Gastrocnemius medialis (tissue), 4 donors: ENCODE measurements around the gene SLF1. TPM values are rescaled to one million over a fixed set of nuclear protein-coding genes. Genes with fewer than 3 reads are reported as not detected.

Experiments
- ATAC-seq, 2 donors: fragments of 150-250 bp; one replicate each; pipeline ENCODE4 v1.9.1; 2016
- DNase-seq, 2 donors: peaks; one replicate each; pipeline ENCODE4 v3.0.0-alpha.2; 2019
- H3K27ac ChIP-seq, 4 donors: fragments of 200-600 bp; sonication (generic); 1 replicate in 1 of 4; 2 replicates in 3 of 4; pipeline ENCODE4 v1.5.1; 2016 to 2018; ENCODE audit warnings: mild to moderate bottlenecking in 2 of 4, moderate library complexity in 1 of 4
- H3K27me3 ChIP-seq, 3 donors: fragments of 200-600 bp; sonication (generic) in 2 of 3; 1 replicate in 1 of 3; 2 replicates in 2 of 3; pipeline versions ENCODE4 v1.5.1 to v1.6.0; 2016 to 2019; ENCODE audit warnings: mild to moderate bottlenecking in 1 of 3, moderate library complexity in 1 of 3
- H3K36me3 ChIP-seq, 2 donors: fragments of 200-600 bp; sonication (generic) in 1 of 2; one replicate each; pipeline ENCODE4 v1.5.1; 2017 to 2018
- H3K4me1 ChIP-seq, 2 donors: fragments of 200-600 bp; sonication (generic) in 1 of 2; one replicate each; pipeline ENCODE4 v1.5.1; 2016 to 2017; ENCODE audit warnings: mild to moderate bottlenecking in 2 of 2
- H3K4me3 ChIP-seq, 4 donors: fragments of 200-600 bp; sonication (generic) in 3 of 4; 1 replicate in 1 of 4; 2 replicates in 3 of 4; pipeline ENCODE4 v1.5.1; 2016 to 2019; ENCODE audit warnings: mild to moderate bottlenecking in 2 of 4
- H3K9me3 ChIP-seq, 3 donors: fragments of 200-600 bp; sonication (generic) in 2 of 3; 1 replicate in 1 of 3; 2 replicates in 2 of 3; pipeline ENCODE4 v1.5.1; 2016 to 2019
- POLR2A ChIP-seq, 2 donors: fragments of 450-650 bp; IDR thresholded peaks; one replicate each; pipeline ENCODE4 v1.6.1; 2017; ENCODE audit warnings: antibody characterized with exemption in 2 of 2, mild to moderate bottlenecking in 2 of 2, moderate library complexity in 2 of 2
- in situ Hi-C, 4 donors: fragments of 200-750 bp; cut with MboI; loops; one replicate each; pipeline versions ENCODE4 v1.15.0 to v1.8.0; 2017; ENCODE audit warnings: low sequenced_read_pairs in 4 of 4
- intact Hi-C: fragments of 100-400 bp; cut with DNase I; formaldehyde crosslinking; loops from one replicate; pipeline ENCODE4 v1.15.1; 2023; ENCODE audit warnings: low total_unique reads
- total RNA-seq, 4 donors: library from RNA; depleted of rRNA; stranded (reverse); fragments of >200 nt; gene quantifications; one replicate each; pipeline versions ENCODE4 v1.1.0 to v1.2.3, GENCODE V29; 2016
- TF ChIP-seq, protein P1 (sequence below), 5 experiments: fragments of 450-650 bp in 3 of 5; fragments of 200-600 bp in 2 of 5; sonication (generic) in 2 of 5; IDR thresholded peaks in 4 of 5; conservative IDR thresholded peaks in 1 of 5; 1 replicate in 4 of 5; 2 replicates in 1 of 5; pipeline ENCODE4 v1.5.1; 2016 to 2019; ENCODE audit warnings: antibody characterized with exemption in 5 of 5, mild to moderate bottlenecking in 3 of 5, moderate library complexity in 3 of 5

Gene SLF1
- total RNA-seq, 4 donors from 2014 or later: 1.0 to 2.6 (median 1.9) TPM

DNA sequence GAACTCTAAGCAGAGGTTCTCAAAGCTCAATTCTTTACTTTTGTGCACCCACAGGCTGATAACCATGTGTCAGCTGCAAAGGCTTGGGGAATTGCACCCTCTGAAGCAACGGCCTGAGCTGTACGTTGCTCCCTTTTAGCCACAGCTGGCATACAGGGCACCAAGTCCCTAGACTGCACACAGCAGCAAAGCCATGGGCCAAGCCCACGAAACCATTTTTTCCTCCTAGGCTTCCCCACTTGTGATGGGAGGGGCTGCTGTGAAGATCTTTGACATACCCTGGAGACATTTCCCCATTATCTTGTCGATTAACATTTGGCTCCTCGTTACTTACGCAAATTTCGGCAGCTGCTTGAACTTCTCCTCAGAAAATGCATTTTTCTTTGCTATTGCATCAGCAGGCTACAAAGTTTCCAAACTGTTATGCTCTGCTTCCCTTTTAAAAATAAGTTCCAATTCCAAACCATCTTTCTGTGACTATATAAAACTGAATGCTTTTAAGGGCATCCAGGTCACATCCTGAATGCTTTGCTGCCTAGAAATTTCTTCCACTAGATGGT lies 23.1 kb upstream of the SLF1 start:
- H3K4me1 ChIP-seq: no peaks in the 10 kb centered on the region
- intact Hi-C loops (no loop called here), in situ Hi-C loops (no loop called here)
- TF ChIP-seq, protein P1, sequence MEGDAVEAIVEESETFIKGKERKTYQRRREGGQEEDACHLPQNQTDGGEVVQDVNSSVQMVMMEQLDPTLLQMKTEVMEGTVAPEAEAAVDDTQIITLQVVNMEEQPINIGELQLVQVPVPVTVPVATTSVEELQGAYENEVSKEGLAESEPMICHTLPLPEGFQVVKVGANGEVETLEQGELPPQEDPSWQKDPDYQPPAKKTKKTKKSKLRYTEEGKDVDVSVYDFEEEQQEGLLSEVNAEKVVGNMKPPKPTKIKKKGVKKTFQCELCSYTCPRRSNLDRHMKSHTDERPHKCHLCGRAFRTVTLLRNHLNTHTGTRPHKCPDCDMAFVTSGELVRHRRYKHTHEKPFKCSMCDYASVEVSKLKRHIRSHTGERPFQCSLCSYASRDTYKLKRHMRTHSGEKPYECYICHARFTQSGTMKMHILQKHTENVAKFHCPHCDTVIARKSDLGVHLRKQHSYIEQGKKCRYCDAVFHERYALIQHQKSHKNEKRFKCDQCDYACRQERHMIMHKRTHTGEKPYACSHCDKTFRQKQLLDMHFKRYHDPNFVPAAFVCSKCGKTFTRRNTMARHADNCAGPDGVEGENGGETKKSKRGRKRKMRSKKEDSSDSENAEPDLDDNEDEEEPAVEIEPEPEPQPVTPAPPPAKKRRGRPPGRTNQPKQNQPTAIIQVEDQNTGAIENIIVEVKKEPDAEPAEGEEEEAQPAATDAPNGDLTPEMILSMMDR (IDR thresholded peaks at IDR 0.05 in 4 of 5, conservative IDR thresholded peaks at IDR 0.05 in 1 of 5): no peak
- no peak for TF ChIP-seq POLR2A (IDR thresholded peaks at IDR 0.05)
- no peaks in the 10 kb centered on the region for H3K36me3 ChIP-seq
- no peak overlapping the region for H3K4me3 ChIP-seq
- H3K27me3 ChIP-seq: no peaks in the 10 kb centered on the region
- DNase-seq (no peak), ATAC-seq (no peak)
- no peaks in the 10 kb centered on the region for H3K9me3 ChIP-seq
- H3K27ac ChIP-seq: no peak overlapping the region

DNA sequence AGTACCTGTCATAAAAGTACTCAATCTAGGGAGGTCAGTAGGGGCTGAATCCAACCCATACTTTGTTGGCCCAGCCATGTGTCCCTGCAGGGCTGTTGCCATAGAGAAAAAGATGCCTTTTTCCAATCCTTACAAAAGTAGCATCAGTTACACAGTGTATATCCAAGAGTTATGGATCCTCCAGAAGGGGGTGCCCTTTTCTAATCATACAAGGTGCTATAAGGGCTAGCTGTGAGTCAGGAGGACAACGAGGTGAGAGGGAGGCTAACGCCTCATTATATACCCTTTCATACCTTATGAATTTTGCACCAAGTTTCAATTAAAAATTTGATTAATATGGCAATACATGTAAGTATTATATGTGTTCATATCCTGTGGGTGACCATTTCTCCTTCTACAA lies 4.9 kb upstream of the SLF1 start:
- Histone ChIP-seq H3K27me3 (no peaks in the 10 kb centered on the region), H3K4me1 (peaks cover 0 to 10% of the 10 kb centered on the region in 2 donors), H3K27ac (no peak overlapping the region), H3K9me3 (no peaks in the 10 kb centered on the region), H3K4me3 (no peak overlapping the region), H3K36me3 (no peaks in the 10 kb centered on the region)
- intact Hi-C loops (no loop called here), in situ Hi-C loops (no loop called here)
- DNase-seq (no peak), ATAC-seq (no peak)
- TF ChIP-seq POLR2A (IDR thresholded peaks at IDR 0.05): no peak
- TF ChIP-seq, protein P1 (IDR thresholded peaks at IDR 0.05 in 4 of 5, conservative IDR thresholded peaks at IDR 0.05 in 1 of 5): no peak

DNA sequence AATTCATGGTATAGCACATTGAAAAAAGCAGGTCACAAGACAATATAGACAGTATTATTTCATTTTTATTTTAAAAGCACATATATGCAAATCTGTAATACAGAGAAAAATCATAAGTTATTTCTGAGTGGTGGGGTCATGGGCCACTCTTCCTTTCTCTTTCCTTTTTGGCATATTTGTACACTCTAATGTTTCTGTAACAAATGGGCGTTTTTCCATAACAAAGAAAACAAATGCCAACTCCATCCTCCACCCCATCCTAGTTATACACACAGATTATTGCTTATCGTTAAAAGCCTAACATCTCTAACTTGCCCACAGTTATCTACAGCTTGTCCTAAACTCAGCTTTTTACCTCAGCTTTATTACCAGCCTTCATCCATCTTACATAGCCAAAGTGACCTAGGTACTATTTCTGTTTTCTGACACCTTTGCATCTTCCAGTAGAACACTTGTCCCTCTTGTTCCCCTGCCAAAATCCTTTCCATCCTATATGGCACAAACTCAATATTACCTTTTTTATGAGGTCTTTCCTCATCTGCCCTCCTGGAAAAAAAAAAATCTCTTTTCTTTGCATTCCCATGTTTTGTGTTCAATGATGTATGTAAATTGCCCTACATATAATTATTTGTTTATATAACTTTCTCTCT lies 4.2 kb upstream of the SLF1 start:
- Histone ChIP-seq H3K27ac (no peak overlapping the region), H3K9me3 (no peaks in the 10 kb centered on the region), H3K36me3 (no peaks in the 10 kb centered on the region), H3K4me1 (peaks cover 4 to 12% of the 10 kb centered on the region in 2 donors), H3K27me3 (no peaks in the 10 kb centered on the region), H3K4me3 (no peak overlapping the region)
- no peak for DNase-seq
- ATAC-seq: no peak
- no peak for TF ChIP-seq POLR2A (IDR thresholded peaks at IDR 0.05)
- in situ Hi-C loops (no loop called here), intact Hi-C loops (no loop called here)

DNA sequence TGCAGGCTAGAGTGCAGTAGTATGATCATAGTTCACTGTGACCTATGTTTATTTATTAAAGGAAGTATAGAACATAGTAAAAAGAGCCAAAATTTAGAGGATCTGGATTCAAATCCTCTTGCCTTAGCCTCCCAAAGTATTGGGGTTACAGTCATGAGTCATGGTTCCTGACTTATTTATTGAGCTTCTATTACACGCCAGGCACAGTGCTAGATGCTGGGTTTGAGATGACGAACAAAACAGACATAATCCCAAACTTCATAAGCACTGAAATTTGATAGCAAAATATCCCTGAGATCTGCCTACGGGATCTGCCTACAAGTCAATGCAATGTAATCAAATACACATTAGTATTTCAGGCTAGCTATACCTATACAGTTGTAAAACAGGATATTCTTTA lies 2.6 kb upstream of the SLF1 start:
- intact Hi-C loops: loop anchor here (5.0 kb wide), 1 partner anchor 504 kb away; a partner anchor contains a TSS
- no peak for ATAC-seq

DNA sequence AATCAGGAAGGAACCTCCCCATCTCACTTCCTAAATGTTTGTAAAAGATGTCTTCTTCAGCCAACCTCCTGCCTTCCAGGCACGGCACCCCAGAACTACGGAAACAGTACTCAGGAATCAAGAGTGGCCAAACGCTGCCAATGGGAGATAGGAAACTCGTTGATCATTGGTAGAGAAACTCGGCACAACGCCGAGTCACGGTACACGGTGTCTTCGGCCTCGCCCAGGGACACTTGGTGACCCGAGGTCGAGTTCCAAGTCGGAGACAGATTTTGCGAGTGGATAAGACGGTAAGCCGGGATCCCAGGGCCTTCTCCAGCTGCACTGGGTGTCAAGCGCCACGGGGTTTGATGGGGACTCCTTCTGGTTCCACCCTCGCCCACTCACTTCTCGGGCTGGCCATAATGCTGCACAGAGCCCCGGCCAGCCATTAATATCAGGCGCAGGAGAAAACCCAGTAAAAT lies 408 bp upstream of the SLF1 start:
- H3K9me3 ChIP-seq: no peaks in the 10 kb centered on the region
- no peaks in the 10 kb centered on the region for H3K36me3 ChIP-seq
- ATAC-seq: peak; percentile 69 to 81
- no peaks in the 10 kb centered on the region for H3K27me3 ChIP-seq
- intact Hi-C loops: loop anchor here (5.0 kb wide), 1 partner anchor 506 kb away; a partner anchor contains a TSS
- in situ Hi-C loops: no loop called here
- peak overlapping the region; percentile 83 to 90 (median 86) for H3K4me3 ChIP-seq
- TF ChIP-seq POLR2A (IDR thresholded peaks at IDR 0.05): no peak
- TF ChIP-seq, protein P1 (IDR thresholded peaks at IDR 0.05 in 4 of 5, conservative IDR thresholded peaks at IDR 0.05 in 1 of 5): no peak
- peaks cover 10 to 13% of the 10 kb centered on the region in 2 donors for H3K4me1 ChIP-seq
- H3K27ac ChIP-seq: peak overlapping the region; percentile 74 to 85 (median 78)
- peak; percentile 25 to 60 for DNase-seq

More for the DNA sequence above, 2.6 kb upstream of the SLF1 start:
- no peaks in the 10 kb centered on the region for H3K36me3 ChIP-seq
- H3K9me3 ChIP-seq: no peaks in the 10 kb centered on the region
- H3K27ac ChIP-seq: no peak overlapping the region
- no peak for DNase-seq
- no peaks in the 10 kb centered on the region for H3K27me3 ChIP-seq
- in situ Hi-C loops: no loop called here
- H3K4me1 ChIP-seq: peaks cover 10 to 13% of the 10 kb centered on the region in 2 donors
- no peak overlapping the region for H3K4me3 ChIP-seq
- TF ChIP-seq, protein P1 (IDR thresholded peaks at IDR 0.05 in 4 of 5, conservative IDR thresholded peaks at IDR 0.05 in 1 of 5): no peak
- TF ChIP-seq POLR2A (IDR thresholded peaks at IDR 0.05): no peak
